Measurements from ENCODE around the gene SBNO2. TPM values are rescaled to one million over a fixed set of nuclear protein-coding genes. Genes with fewer than 3 reads are reported as not detected.
"Not testable (repeated sequence)": the region's sequence is repeated elsewhere in the genome, so short reads cannot be mapped to it uniquely, and the experiment has no call there.

Gene SBNO2
- total RNA-seq, 1 experiment from 2014 or later, result 51.8 TPM

DNA sequence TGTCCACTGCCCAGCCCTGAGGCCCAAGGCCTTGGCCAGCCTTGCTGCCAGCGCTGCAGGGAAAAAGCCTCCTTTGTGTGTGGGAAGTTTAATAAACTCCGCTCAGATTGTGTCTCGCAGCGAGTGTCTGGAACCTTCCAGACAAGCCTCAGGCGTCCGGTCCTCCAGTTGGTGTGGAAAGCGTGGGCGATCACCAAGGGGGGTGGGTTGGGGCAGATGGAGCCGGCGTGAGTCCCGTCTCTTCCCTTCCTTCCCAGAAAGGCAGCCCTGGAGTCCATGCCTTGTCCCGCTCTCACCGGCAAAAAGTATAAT lies 36.1 kb upstream of the SBNO2 start:
- Histone ChIP-seq H3K4me1 (ENCODE audit: insufficient read depth, low read length, poor library complexity, severe bottlenecking) (peaks cover 52% of the 10 kb centered on the region), H3K9me3 (ENCODE audit: low read depth, low read length, poor library complexity, severe bottlenecking) (no peaks in the 10 kb centered on the region), H3K27me3 (replicated peaks; ENCODE audit: insufficient read depth, low read depth, low read length, poor library complexity) (no peaks in the 10 kb centered on the region), H3K36me3 (ENCODE audit: insufficient read depth, low read length, poor library complexity, severe bottlenecking) (peaks cover 3% of the 10 kb centered on the region), H3K4me3 (ENCODE audit: low read depth, low read length, poor library complexity, severe bottlenecking) (no peak overlapping the region), H3K27ac (ENCODE audit: low read depth, low read length, poor library complexity, severe bottlenecking) (peak overlapping the region; percentile 7)
- POLR2A ChIA-PET (ENCODE audit: low non-redundant PET), result no interaction called here
- DNase-seq (ENCODE audit: low spot score), result no peak
- intact Hi-C loops (cut with micrococcal nuclease; ENCODE audit: unreplicated experiment), result loop anchor here (10.0 kb wide), 1 partner anchor 185 kb away; the partner anchor contains the start of genes CNN2, RNU6-2 and TMEM259
- CTCF ChIA-PET, result no interaction called here
- BruUV-seq (replicated peaks), result no TSS peak
- TF ChIP-seq EZH2 (IDR thresholded peaks at IDR 0.05; ENCODE audit: borderline replicate concordance, low read depth, low read length, poor library complexity, severe bottlenecking) (no peak), CTCF (conservative IDR thresholded peaks at IDR 0.05; ENCODE audit: low read depth, low read length) (no peak)

DNA sequence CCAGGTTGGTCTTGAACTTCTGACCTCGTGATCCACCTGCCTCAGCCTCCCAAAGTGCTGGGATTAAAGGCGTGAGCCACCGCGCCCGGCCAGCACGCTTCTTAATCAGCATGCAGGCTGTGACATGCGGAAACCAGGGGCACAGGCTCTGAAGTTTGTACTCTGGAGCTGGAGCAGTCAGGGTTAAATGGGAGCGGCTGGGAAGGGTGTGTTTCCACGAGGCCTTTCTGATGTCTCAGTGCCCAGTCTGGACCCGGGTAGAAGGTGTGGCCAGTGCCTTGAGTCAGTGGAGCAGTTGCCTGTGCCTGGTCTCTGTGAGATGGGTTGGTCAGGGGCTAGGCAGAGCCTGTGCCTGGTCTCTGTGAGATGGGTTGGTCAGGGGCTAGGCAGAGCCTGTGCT lies 34.8 kb upstream of the SBNO2 start:
- CTCF ChIA-PET; POLR2A ChIA-PET (ENCODE audit: low non-redundant PET); H3K36me3 ChIP-seq (ENCODE audit: insufficient read depth, low read length, poor library complexity, severe bottlenecking); BruUV-seq (replicated peaks); H3K9me3 ChIP-seq (ENCODE audit: low read depth, low read length, poor library complexity, severe bottlenecking); H3K4me3 ChIP-seq (ENCODE audit: low read depth, low read length, poor library complexity, severe bottlenecking); DNase-seq (ENCODE audit: low spot score); H3K27ac ChIP-seq (ENCODE audit: low read depth, low read length, poor library complexity, severe bottlenecking); intact Hi-C loops (cut with micrococcal nuclease; ENCODE audit: unreplicated experiment); H3K27me3 ChIP-seq (replicated peaks; ENCODE audit: insufficient read depth, low read depth, low read length, poor library complexity): not testable (repeated sequence)
- H3K4me1 ChIP-seq (ENCODE audit: insufficient read depth, low read length, poor library complexity, severe bottlenecking), result peaks cover 45% of the 10 kb centered on the region

DNA sequence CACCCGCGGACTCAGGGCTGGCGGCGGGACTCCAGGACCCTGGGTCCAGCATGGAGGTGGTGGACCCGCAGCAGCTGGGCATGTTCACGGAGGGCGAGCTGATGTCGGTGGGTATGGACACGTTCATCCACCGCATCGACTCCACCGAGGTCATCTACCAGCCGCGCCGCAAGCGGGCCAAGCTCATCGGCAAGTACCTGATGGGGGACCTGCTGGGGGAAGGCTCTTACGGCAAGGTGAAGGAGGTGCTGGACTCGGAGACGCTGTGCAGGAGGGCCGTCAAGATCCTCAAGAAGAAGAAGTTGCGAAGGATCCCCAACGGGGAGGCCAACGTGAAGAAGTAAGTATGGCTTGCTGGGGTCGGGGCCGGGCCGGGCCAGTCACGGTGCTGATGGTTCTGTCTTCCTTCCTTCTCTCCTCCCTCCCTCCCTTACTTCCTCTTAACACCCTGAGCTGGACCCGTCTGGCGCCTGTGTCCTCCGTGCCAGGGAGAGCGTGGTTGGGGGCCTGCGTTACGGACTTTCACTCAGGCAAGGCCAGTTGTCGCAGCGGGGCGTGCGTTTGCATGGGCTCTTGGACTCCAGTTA lies 32.9 kb upstream of the SBNO2 start:
- H3K27ac ChIP-seq (ENCODE audit: low read depth, low read length, poor library complexity, severe bottlenecking), result peak overlapping the region; percentile 77
- no peak for TF ChIP-seq EZH2 (IDR thresholded peaks at IDR 0.05; ENCODE audit: borderline replicate concordance, low read depth, low read length, poor library complexity, severe bottlenecking)
- TF ChIP-seq CTCF (conservative IDR thresholded peaks at IDR 0.05; ENCODE audit: low read depth, low read length), result no peak
- H3K9me3 ChIP-seq (ENCODE audit: low read depth, low read length, poor library complexity, severe bottlenecking), result no peaks in the 10 kb centered on the region
- peaks cover 37% of the 10 kb centered on the region for H3K4me1 ChIP-seq (ENCODE audit: insufficient read depth, low read length, poor library complexity, severe bottlenecking)
- intact Hi-C loops (cut with micrococcal nuclease; ENCODE audit: unreplicated experiment), result no loop called here
- POLR2A ChIA-PET (ENCODE audit: low non-redundant PET), result no interaction called here
- H3K36me3 ChIP-seq (ENCODE audit: insufficient read depth, low read length, poor library complexity, severe bottlenecking), result peaks cover 3% of the 10 kb centered on the region
- H3K27me3 ChIP-seq (replicated peaks; ENCODE audit: insufficient read depth, low read depth, low read length, poor library complexity), result no peaks in the 10 kb centered on the region
- no peak for DNase-seq (ENCODE audit: low spot score)
- CTCF ChIA-PET, result no interaction called here
- TSS peak; percentile 33 for BruUV-seq (replicated peaks)
- peak overlapping the region; percentile 66 for H3K4me3 ChIP-seq (ENCODE audit: low read depth, low read length, poor library complexity, severe bottlenecking)

DNA sequence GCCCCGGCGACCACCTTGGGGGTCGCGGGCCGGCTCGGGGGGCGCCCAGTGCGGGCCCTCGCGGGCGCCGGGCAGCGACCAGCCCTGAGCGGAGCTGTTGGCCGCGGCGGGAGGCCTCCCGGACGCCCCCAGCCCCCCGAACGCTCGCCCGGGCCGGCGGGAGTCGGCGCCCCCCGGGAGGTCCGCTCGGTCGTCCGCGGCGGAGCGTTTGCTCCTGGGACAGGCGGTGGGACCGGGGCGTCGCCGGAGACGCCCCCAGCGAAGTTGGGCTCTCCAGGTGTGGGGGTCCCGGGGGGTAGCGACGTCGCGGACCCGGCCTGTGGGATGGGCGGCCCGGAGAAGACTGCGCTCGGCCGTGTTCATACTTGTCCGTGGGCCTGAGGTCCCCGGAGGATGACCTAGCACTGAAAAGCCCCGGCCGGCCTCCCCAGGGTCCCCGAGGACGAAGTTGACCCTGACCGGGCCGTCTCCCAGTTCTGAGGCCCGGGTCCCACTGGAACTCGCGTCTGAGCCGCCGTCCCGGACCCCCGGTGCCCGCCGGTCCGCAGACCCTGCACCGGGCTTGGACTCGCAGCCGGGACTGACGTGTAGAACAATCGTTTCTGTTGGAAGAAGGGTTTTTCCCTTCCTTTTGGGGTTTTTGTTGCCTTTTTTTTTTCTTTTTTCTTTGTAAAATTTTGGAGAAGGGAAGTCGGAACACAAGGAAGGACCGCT lies 32.2 kb upstream of the SBNO2 start:
- ChIA-PET CTCF (no interaction called here), POLR2A (ENCODE audit: low non-redundant PET) (interaction anchor here (0.9 kb wide), 1 partner anchor 635 kb away, joined by 3 read pairs; no protein-coding TSS in a partner anchor)
- Histone ChIP-seq H3K4me1 (ENCODE audit: insufficient read depth, low read length, poor library complexity, severe bottlenecking) (peaks cover 30% of the 10 kb centered on the region), H3K27me3 (replicated peaks; ENCODE audit: insufficient read depth, low read depth, low read length, poor library complexity) (no peaks in the 10 kb centered on the region), H3K4me3 (ENCODE audit: low read depth, low read length, poor library complexity, severe bottlenecking) (peak overlapping the region; percentile 66), H3K36me3 (ENCODE audit: insufficient read depth, low read length, poor library complexity, severe bottlenecking) (peaks cover 3% of the 10 kb centered on the region), H3K27ac (ENCODE audit: low read depth, low read length, poor library complexity, severe bottlenecking) (peak overlapping the region; percentile 77), H3K9me3 (ENCODE audit: low read depth, low read length, poor library complexity, severe bottlenecking) (no peaks in the 10 kb centered on the region)
- no peak for TF ChIP-seq CTCF (conservative IDR thresholded peaks at IDR 0.05; ENCODE audit: low read depth, low read length)
- TF ChIP-seq EZH2 (IDR thresholded peaks at IDR 0.05; ENCODE audit: borderline replicate concordance, low read depth, low read length, poor library complexity, severe bottlenecking), result no peak
- intact Hi-C loops (cut with micrococcal nuclease; ENCODE audit: unreplicated experiment), result no loop called here
- DNase-seq (ENCODE audit: low spot score), result no peak
- BruUV-seq (replicated peaks), result no TSS peak
